SU-DHL-6 (cell line): ENCODE measurements around the gene NKX6-1.

Experiments
- CTCF ChIP-seq: fragments of 200-600 bp; sonication (generic); IDR thresholded peaks from one replicate; pipeline ENCODE4 v1.5.1; 2017; ENCODE audit warnings: antibody characterized with exemption, mild to moderate bottlenecking, low read length, moderate library complexity; ENCODE audit not compliant: insufficient read depth, poor library complexity, severe bottlenecking
- EZH2phosphoT487 ChIP-seq: fragments of 200-600 bp; sonication (generic), shearing (Covaris generic); conservative IDR thresholded peaks from 2 replicates; pipeline ENCODE4 v1.6.1; 2018; ENCODE audit warnings: mild to moderate bottlenecking, antibody characterized with exemption, low read length, moderate library complexity, mixed read lengths

GRCh38 chr4:84545093-84545492 lies 46.0 kb upstream of the NKX6-1 start:
- TF ChIP-seq CTCF = no peak
- no peak for TF ChIP-seq EZH2phosphoT487
